Measurements from ENCODE around the gene CNTROB. TPM values are rescaled to one million over a fixed set of nuclear protein-coding genes. Genes with fewer than 3 reads are reported as not detected.

CNTROB gene
- total and polyA plus RNA-seq, 10 of the 15 experiments (the other 5 are each of a cell fraction or from before 2014, with no cell fraction given), result 2.0 to 36.2 (median 28.2) TPM

DNA sequence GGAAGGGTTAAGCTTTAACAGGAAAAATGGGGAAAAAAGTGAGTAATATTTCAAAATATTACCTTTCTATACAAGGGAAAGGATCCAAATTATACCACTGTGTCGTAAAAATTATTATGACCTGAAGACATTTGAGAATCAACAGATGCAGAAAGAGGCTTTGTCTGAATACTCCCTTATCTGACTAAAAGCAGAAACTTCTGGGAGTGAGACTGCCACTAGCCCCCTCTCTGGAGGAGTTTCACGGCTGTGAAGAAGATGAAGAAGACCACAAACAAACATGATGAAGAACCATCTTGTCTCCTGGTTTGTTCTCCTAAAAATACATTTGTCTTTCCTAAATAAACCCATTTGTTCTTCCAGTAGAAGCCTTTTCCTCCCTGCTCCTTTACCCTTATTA lies 29.4 kb downstream of the CNTROB start (continued):
- no peak for TF ChIP-seq ZNF384 (IDR thresholded peaks at IDR 0.05; ENCODE audit: borderline replicate concordance, low read depth, low read length)
- TF ChIP-seq, protein P1, sequence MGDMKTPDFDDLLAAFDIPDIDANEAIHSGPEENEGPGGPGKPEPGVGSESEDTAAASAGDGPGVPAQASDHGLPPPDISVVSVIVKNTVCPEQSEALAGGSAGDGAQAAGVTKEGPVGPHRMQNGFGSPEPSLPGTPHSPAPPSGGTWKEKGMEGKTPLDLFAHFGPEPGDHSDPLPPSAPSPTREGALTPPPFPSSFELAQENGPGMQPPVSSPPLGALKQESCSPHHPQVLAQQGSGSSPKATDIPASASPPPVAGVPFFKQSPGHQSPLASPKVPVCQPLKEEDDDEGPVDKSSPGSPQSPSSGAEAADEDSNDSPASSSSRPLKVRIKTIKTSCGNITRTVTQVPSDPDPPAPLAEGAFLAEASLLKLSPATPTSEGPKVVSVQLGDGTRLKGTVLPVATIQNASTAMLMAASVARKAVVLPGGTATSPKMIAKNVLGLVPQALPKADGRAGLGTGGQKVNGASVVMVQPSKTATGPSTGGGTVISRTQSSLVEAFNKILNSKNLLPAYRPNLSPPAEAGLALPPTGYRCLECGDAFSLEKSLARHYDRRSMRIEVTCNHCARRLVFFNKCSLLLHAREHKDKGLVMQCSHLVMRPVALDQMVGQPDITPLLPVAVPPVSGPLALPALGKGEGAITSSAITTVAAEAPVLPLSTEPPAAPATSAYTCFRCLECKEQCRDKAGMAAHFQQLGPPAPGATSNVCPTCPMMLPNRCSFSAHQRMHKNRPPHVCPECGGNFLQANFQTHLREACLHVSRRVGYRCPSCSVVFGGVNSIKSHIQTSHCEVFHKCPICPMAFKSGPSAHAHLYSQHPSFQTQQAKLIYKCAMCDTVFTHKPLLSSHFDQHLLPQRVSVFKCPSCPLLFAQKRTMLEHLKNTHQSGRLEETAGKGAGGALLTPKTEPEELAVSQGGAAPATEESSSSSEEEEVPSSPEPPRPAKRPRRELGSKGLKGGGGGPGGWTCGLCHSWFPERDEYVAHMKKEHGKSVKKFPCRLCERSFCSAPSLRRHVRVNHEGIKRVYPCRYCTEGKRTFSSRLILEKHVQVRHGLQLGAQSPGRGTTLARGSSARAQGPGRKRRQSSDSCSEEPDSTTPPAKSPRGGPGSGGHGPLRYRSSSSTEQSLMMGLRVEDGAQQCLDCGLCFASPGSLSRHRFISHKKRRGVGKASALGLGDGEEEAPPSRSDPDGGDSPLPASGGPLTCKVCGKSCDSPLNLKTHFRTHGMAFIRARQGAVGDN (IDR thresholded peaks at IDR 0.05), result no peak
- TF ChIP-seq ATF7 (IDR thresholded peaks at IDR 0.05; ENCODE audit: low read depth), result no peak
- TF ChIP-seq IRF4 (IDR thresholded peaks at IDR 0.05; ENCODE audit: low read depth, low read length), result no peak
- TF ChIP-seq, protein P2, sequence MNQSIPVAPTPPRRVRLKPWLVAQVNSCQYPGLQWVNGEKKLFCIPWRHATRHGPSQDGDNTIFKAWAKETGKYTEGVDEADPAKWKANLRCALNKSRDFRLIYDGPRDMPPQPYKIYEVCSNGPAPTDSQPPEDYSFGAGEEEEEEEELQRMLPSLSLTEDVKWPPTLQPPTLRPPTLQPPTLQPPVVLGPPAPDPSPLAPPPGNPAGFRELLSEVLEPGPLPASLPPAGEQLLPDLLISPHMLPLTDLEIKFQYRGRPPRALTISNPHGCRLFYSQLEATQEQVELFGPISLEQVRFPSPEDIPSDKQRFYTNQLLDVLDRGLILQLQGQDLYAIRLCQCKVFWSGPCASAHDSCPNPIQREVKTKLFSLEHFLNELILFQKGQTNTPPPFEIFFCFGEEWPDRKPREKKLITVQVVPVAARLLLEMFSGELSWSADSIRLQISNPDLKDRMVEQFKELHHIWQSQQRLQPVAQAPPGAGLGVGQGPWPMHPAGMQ (IDR thresholded peaks at IDR 0.05; ENCODE audit: borderline replicate concordance), result no peak
- TF ChIP-seq FOXK2 (IDR thresholded peaks at IDR 0.05), result no peak
- TF ChIP-seq RBBP5 (conservative IDR thresholded peaks at IDR 0.05), result no peak
- no peak for TF ChIP-seq NFIC (IDR thresholded peaks at IDR 0.05; ENCODE audit: low read depth, low read length)

DNA sequence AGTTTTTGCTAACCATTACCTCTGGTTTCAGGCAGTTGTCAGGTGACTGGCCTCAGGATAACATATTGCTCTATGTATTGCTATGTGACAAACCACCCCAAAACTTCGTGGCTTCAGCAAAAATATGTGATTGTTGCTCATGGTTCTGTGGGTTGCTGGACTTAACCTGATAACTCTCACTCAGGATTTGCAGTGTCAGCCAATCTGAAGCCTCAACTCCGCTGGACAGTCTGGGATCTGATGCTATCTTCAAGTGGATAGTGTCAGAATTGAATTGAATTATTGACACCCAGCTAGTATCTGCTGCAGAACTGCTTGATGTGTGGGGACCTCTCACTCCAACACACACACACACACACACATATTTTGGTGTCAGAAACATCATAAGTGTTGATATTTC lies 35.7 kb downstream of the CNTROB start:
- H3K27me3 ChIP-seq (replicated peaks in 1 of 2; ENCODE audit: control insufficient read depth in 2 of 2, insufficient read depth in 2 of 2, low read length in 1 of 2), result no peaks in the 10 kb centered on the region
- ChIA-PET CTCF (no interaction called here), RAD21 (ENCODE audit: unreplicated experiment) (no interaction called here), POLR2A (no interaction called here), SMC1A (ENCODE audit: uncharacterized antibody, unreplicated experiment) (no interaction called here)
- H3K36me3 ChIP-seq (ENCODE audit: control insufficient read depth in 2 of 2, insufficient read depth in 2 of 2, low read length in 1 of 2), result no peaks in the 10 kb centered on the region
- WGBS (ENCODE audit: insufficient coverage, insufficient replicate concordance, low lambda C conversion rate, missing lambda C conversion rate), result 13% methylated on average over 2 of the region's 2 CpGs
- H3K9ac ChIP-seq (ENCODE audit: control insufficient read depth, insufficient read depth, low read length), result no peak overlapping the region
- no peak overlapping the region for H2AFZ ChIP-seq (ENCODE audit: control insufficient read depth, low read depth, low read length)
- no peaks in the 10 kb centered on the region for H3K79me2 ChIP-seq (ENCODE audit: control insufficient read depth, insufficient read depth, low read length)
- no peaks in the 10 kb centered on the region for H3K4me1 ChIP-seq (ENCODE audit: control insufficient read depth, insufficient read depth, low read length)
- intact Hi-C loops (cut with micrococcal nuclease; ENCODE audit: unreplicated experiment), result no loop called here
- DNase-seq (ENCODE audit: low read depth, low spot score) (no peak), FAIRE-seq (no peak), ATAC-seq (no peak)
- H3K9me3 ChIP-seq (replicated peaks; ENCODE audit: control insufficient read depth, insufficient read depth, low read length), result no peaks in the 10 kb centered on the region
- H3K4me3 ChIP-seq, result no peak overlapping the region
- no TSS peak for BruUV-seq (replicated peaks)
- H3K27ac ChIP-seq (ENCODE audit: control insufficient read depth, insufficient read depth), result no peak overlapping the region
- no peaks in the 10 kb centered on the region for H4K20me1 ChIP-seq (ENCODE audit: control insufficient read depth, insufficient read depth)
- in situ Hi-C loops (cut with MboI), result no loop called here
- H3K4me2 ChIP-seq (ENCODE audit: control insufficient read depth, insufficient read depth), result no peak overlapping the region
- TF ChIP-seq, protein P3, sequence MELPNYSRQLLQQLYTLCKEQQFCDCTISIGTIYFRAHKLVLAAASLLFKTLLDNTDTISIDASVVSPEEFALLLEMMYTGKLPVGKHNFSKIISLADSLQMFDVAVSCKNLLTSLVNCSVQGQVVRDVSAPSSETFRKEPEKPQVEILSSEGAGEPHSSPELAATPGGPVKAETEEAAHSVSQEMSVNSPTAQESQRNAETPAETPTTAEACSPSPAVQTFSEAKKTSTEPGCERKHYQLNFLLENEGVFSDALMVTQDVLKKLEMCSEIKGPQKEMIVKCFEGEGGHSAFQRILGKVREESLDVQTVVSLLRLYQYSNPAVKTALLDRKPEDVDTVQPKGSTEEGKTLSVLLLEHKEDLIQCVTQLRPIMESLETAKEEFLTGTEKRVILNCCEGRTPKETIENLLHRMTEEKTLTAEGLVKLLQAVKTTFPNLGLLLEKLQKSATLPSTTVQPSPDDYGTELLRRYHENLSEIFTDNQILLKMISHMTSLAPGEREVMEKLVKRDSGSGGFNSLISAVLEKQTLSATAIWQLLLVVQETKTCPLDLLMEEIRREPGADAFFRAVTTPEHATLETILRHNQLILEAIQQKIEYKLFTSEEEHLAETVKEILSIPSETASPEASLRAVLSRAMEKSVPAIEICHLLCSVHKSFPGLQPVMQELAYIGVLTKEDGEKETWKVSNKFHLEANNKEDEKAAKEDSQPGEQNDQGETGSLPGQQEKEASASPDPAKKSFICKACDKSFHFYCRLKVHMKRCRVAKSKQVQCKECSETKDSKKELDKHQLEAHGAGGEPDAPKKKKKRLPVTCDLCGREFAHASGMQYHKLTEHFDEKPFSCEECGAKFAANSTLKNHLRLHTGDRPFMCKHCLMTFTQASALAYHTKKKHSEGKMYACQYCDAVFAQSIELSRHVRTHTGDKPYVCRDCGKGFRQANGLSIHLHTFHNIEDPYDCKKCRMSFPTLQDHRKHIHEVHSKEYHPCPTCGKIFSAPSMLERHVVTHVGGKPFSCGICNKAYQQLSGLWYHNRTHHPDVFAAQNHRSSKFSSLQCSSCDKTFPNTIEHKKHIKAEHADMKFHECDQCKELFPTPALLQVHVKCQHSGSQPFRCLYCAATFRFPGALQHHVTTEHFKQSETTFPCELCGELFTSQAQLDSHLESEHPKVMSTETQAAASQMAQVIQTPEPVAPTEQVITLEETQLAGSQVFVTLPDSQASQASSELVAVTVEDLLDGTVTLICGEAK (IDR thresholded peaks at IDR 0.05; ENCODE audit: borderline replicate concordance), result no peak
- TF ChIP-seq CEBPB (IDR thresholded peaks at IDR 0.05; ENCODE audit: borderline replicate concordance in 1 of 2, low read depth in 2 of 2, low read length in 2 of 2), result no peak
